Breast epithelium (tissue), 4 donors: Measurements from ENCODE around the gene RNMT. TPM values are rescaled to one million over a fixed set of nuclear protein-coding genes. Genes with fewer than 3 reads are reported as not detected.

Experiments used
- DNase-seq, 2 donors: peaks; one replicate each; pipeline ENCODE4 v3.0.0-alpha.2; 2019; ENCODE audit warnings: low spot score in 2 of 2
- H3K27ac ChIP-seq, 2 donors: fragments of 200-600 bp; sonication (generic) in 1 of 2; one replicate each; pipeline ENCODE4 v1.5.1; 2016 to 2019; ENCODE audit warnings: mild to moderate bottlenecking in 1 of 2
- H3K27me3 ChIP-seq, 2 donors: fragments of 200-600 bp; sonication (generic) in 1 of 2; one replicate each; pipeline versions ENCODE4 v1.5.1 to v1.6.0; 2017 to 2019; ENCODE audit warnings: control low read depth in 1 of 2, mild to moderate bottlenecking in 1 of 2
- H3K36me3 ChIP-seq: fragments of 200-600 bp; one replicate; pipeline ENCODE4 v1.5.1; 2019
- H3K4me1 ChIP-seq, 2 donors: fragments of 200-600 bp; sonication (generic); one replicate each; pipeline ENCODE4 v1.5.1; 2016 to 2019; ENCODE audit warnings: control low read depth in 1 of 2
- H3K4me3 ChIP-seq, 3 donors: fragments of 200-600 bp; sonication (generic); 1 replicate in 2 of 3; 2 replicates in 1 of 3; pipeline ENCODE4 v1.5.1; 2016 to 2019; ENCODE audit warnings: mild to moderate bottlenecking in 3 of 3, moderate library complexity in 2 of 3
- H3K9me3 ChIP-seq, 2 donors: fragments of 200-600 bp; sonication (generic) in 1 of 2; one replicate each; pipeline ENCODE4 v1.5.1; 2016 to 2019; ENCODE audit warnings: control low read depth in 1 of 2
- POLR2A ChIP-seq: fragments of 450-650 bp; IDR thresholded peaks from one replicate; pipeline ENCODE4 v1.6.1; 2016; ENCODE audit warnings: antibody characterized with exemption, mild to moderate bottlenecking, moderate library complexity
- POLR2AphosphoS5 ChIP-seq, 3 donors: sonication (generic); formaldehyde crosslinking; IDR thresholded peaks; one replicate each; pipeline ENCODE4 v1.6.1; 2017; ENCODE audit warnings: antibody characterized with exemption in 3 of 3
- intact Hi-C: fragments of 100-400 bp; cut with DNase I; formaldehyde crosslinking; loops from one replicate; pipeline ENCODE4 v1.15.1; 2023; ENCODE audit warnings: low total_unique reads
- total RNA-seq, 3 donors: library from RNA; depleted of rRNA; stranded (reverse); fragments of >200 nt; gene quantifications; one replicate each; pipeline ENCODE4 v1.1.0, GENCODE V29; 2016
- TF ChIP-seq, protein P1 (sequence below), 3 donors: fragments of 450-650 bp; IDR thresholded peaks; one replicate each; pipeline ENCODE4 v1.5.1; 2016 to 2017; ENCODE audit warnings: antibody characterized with exemption in 3 of 3, mild to moderate bottlenecking in 3 of 3, moderate library complexity in 3 of 3

The RNMT gene
- total RNA-seq, 3 donors from 2014 or later = 20.5 to 36.0 (median 23.9) TPM

DNA sequence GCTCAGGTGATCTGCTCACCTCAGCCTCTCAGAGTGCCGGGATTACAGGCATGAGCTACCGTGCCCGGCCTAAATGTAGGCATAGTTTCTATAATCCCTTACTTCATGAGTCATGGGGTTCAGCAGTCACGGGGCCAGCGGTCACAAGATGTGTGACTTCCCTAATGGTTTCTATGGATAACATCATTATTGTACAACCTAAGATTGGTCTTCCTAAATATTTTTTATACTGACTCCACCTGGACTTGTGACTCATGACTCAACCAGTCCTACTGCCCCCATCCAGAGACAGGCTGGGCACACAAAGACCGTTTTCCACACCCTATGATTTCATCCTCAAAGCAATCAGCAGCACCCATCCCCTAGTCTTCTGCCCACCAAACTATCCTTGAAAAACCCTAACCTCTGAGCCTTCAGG lies 16.1 kb upstream of the RNMT start:
- DNase-seq = no peak
- Histone ChIP-seq H3K4me1 (no peaks in the 10 kb centered on the region), H3K36me3 (no peaks in the 10 kb centered on the region), H3K9me3 (no peaks in the 10 kb centered on the region), H3K27me3 (no peaks in the 10 kb centered on the region), H3K4me3 (no peak overlapping the region), H3K27ac (no peak overlapping the region)
- TF ChIP-seq POLR2A = no peak
- intact Hi-C loops = no loop called here

DNA sequence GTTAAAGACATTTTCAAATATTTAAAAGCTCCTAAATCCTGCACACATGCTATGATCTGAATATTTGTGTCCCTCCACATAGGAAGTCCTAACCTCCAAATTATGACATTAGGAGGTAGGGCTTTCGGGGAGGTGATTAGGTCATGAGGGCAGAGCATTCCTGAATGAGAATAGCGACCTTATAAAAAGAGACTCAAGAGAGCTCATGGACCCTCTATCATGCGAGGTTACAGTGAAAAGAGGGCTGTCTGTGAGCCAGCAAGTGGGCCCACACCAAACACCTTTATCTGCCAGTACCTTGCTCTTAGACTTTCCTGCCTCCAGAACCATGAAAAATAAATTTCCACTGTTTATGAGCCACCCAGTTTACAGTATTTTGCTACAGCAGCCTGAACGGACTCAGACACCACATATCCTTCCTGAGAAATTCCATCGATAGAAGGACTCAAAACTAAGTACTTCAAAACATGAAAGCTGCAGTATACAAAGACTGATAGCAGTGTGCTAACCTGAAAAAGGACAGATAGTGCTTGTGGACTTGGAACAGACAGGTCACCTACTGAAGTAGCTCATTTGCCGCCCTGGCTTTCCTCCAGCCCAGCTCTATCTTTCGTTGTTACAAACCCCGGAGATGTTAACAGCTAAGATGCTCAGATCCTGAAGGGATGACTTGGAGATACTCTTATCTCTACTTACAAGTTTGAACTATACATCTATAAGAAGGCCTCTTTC lies 13.9 kb upstream of the RNMT start:
- no peaks in the 10 kb centered on the region for H3K9me3 ChIP-seq
- no peak overlapping the region for H3K27ac ChIP-seq
- no peak for DNase-seq
- no peaks in the 10 kb centered on the region for H3K27me3 ChIP-seq
- TF ChIP-seq, protein P1, sequence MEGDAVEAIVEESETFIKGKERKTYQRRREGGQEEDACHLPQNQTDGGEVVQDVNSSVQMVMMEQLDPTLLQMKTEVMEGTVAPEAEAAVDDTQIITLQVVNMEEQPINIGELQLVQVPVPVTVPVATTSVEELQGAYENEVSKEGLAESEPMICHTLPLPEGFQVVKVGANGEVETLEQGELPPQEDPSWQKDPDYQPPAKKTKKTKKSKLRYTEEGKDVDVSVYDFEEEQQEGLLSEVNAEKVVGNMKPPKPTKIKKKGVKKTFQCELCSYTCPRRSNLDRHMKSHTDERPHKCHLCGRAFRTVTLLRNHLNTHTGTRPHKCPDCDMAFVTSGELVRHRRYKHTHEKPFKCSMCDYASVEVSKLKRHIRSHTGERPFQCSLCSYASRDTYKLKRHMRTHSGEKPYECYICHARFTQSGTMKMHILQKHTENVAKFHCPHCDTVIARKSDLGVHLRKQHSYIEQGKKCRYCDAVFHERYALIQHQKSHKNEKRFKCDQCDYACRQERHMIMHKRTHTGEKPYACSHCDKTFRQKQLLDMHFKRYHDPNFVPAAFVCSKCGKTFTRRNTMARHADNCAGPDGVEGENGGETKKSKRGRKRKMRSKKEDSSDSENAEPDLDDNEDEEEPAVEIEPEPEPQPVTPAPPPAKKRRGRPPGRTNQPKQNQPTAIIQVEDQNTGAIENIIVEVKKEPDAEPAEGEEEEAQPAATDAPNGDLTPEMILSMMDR (IDR thresholded peaks at IDR 0.05) = no peak
- TF ChIP-seq POLR2A (no peak), POLR2AphosphoS5 (IDR thresholded peaks at IDR 0.05) (no peak)
- intact Hi-C loops = no loop called here
- H3K36me3 ChIP-seq = no peaks in the 10 kb centered on the region
- H3K4me1 ChIP-seq = no peaks in the 10 kb centered on the region
- H3K4me3 ChIP-seq = no peak overlapping the region

DNA sequence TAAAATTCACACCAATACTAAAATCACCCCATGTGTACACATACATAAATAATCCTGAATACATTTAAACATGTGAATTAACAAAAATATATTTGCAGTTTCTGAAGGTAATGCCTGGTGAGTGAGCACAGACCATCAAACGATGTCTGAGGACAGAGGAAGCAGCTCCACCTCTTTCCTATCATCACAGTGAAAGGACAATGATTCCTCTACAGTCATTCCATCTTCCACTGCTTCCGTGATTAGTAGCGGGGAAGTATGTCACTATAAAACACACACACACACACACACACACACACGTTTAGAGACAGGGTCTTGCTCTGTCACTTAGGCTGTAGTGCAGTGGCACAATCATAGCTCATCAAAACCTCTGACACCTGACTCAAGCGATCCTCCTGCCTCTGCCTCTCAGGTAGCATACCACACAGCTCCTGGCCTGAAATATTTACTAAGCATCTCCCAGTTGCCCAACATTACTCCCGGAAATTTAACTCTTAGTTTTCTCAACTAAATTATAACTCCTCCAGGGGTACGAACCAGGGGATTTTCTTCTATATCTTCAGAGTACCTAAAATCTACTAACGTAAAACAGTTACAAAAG lies 12.9 kb upstream of the RNMT start:
- H3K27ac ChIP-seq = no peak overlapping the region
- H3K36me3 ChIP-seq = no peaks in the 10 kb centered on the region
- H3K27me3 ChIP-seq = no peaks in the 10 kb centered on the region
- TF ChIP-seq, protein P1 (IDR thresholded peaks at IDR 0.05) = no peak
- TF ChIP-seq POLR2A = no peak
- TF ChIP-seq POLR2AphosphoS5 (IDR thresholded peaks at IDR 0.05) = no peak
- no peak overlapping the region for H3K4me3 ChIP-seq
- no peaks in the 10 kb centered on the region for H3K9me3 ChIP-seq
- intact Hi-C loops = no loop called here
- H3K4me1 ChIP-seq = no peaks in the 10 kb centered on the region
- no peak for DNase-seq

DNA sequence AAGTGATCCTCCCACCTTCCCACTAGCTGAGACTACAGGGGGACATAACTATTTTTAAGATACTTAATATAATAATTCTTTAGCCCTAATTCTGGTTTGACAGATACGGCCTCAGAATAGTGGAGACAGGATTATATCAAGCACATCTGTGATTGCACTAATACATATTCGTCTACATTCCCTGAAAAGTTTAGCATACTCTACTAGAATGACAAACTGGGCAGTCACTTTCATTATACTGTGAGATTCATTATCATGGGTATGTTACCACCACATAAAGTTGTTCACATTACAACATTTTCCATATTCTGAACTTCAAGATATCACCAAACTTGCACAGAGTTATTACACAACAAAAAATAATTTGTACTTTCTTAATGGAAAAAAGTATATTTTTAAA lies 11.1 kb upstream of the RNMT start:
- no peaks in the 10 kb centered on the region for H3K9me3 ChIP-seq
- no peak for DNase-seq
- H3K27ac ChIP-seq = no peak overlapping the region
- H3K4me3 ChIP-seq = no peak overlapping the region
- no peaks in the 10 kb centered on the region for H3K4me1 ChIP-seq
- H3K27me3 ChIP-seq = no peaks in the 10 kb centered on the region
- no peak for TF ChIP-seq POLR2AphosphoS5 (IDR thresholded peaks at IDR 0.05)
- no peak for TF ChIP-seq POLR2A
- TF ChIP-seq, protein P1 (IDR thresholded peaks at IDR 0.05) = no peak
- intact Hi-C loops = no loop called here
- no peaks in the 10 kb centered on the region for H3K36me3 ChIP-seq

DNA sequence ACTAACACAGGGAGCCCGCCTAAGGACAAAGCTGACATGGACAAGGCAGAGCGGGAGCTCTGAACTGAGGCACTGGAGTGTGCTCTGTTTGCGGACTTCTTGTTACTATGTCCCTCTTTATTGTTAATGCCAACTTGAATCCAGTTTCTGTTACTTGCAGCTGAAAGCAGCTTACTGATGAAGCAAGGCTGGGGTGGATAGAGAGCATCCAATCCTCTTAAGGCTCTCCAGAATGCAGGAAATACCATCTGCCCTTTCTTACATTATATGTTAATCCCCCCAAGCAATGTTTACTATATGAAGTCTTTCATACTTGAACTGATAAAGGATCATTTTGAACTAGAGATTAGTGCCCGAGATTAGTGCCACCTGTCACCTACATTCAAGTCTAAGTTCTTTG lies 9.6 kb upstream of the RNMT start:
- intact Hi-C loops = no loop called here
- no peak overlapping the region for H3K4me3 ChIP-seq
- H3K36me3 ChIP-seq = no peaks in the 10 kb centered on the region
- TF ChIP-seq POLR2A (no peak), POLR2AphosphoS5 (IDR thresholded peaks at IDR 0.05) (no peak)
- TF ChIP-seq, protein P1 (IDR thresholded peaks at IDR 0.05) = no peak
- H3K27me3 ChIP-seq = no peaks in the 10 kb centered on the region
- H3K9me3 ChIP-seq = no peaks in the 10 kb centered on the region
- H3K27ac ChIP-seq = no peak overlapping the region
- no peak for DNase-seq
- H3K4me1 ChIP-seq = no peaks in the 10 kb centered on the region
